D721Med (cell line): ENCODE results near the gene SMAD2.

Source experiments
- DNase-seq: peaks from one replicate; pipeline ENCODE4 v3.0.0; 2011; ENCODE audit warnings: low spot score; ENCODE audit not compliant: insufficient read length
- FAIRE-seq: peaks from 2 replicates; lab custom pipeline; 2011; peaks lifted over from hg19 to GRCh38; lab: Jason Lieb, UNC
- CTCF ChIP-seq: IDR thresholded peaks from 2 replicates; pipeline ENCODE4 v1.5.1; 2012; ENCODE audit warnings: mild to moderate bottlenecking, control low read depth; ENCODE audit not compliant: insufficient read depth; ENCODE audit errors: missing control alignments

Gene SMAD2

GRCh38 chr18:47788621-47789020 lies 141.8 kb downstream of the SMAD2 start:
- no peak for FAIRE-seq
- TF ChIP-seq CTCF, result no peak
- no peak for DNase-seq

- no peak for FAIRE-seq
- no peak for TF ChIP-seq CTCF
These were observed 148.9 kb downstream of the SMAD2 start for GRCh38 chr18:47781561-47781960.

GRCh38 chr18:47780011-47780725 lies 150.3 kb downstream of the SMAD2 start:
- FAIRE-seq, result no peak
- DNase-seq, result no peak
- TF ChIP-seq CTCF, result no peak

More at GRCh38 chr18:47781561-47781960, 148.9 kb downstream of the SMAD2 start:
- DNase-seq, result no peak

GRCh38 chr18:47779381-47779780 lies 151.1 kb downstream of the SMAD2 start:
- FAIRE-seq (no peak), DNase-seq (no peak)
- no peak for TF ChIP-seq CTCF

- DNase-seq, result no peak
- TF ChIP-seq CTCF, result no peak
- FAIRE-seq, result peak; percentile 6
These were observed 152.8 kb downstream of the SMAD2 start for GRCh38 chr18:47777626-47778025.

GRCh38 chr18:47775961-47776360 lies 154.5 kb downstream of the SMAD2 start:
- peak; percentile 38 for TF ChIP-seq CTCF
- FAIRE-seq (no peak), DNase-seq (no peak)

- no peak for FAIRE-seq
- DNase-seq, result no peak
- no peak for TF ChIP-seq CTCF
These were observed 156.5 kb downstream of the SMAD2 start for GRCh38 chr18:47773931-47774330.
